ENCODE results near the gene CNGA3.

CNGA3 gene

DNA sequence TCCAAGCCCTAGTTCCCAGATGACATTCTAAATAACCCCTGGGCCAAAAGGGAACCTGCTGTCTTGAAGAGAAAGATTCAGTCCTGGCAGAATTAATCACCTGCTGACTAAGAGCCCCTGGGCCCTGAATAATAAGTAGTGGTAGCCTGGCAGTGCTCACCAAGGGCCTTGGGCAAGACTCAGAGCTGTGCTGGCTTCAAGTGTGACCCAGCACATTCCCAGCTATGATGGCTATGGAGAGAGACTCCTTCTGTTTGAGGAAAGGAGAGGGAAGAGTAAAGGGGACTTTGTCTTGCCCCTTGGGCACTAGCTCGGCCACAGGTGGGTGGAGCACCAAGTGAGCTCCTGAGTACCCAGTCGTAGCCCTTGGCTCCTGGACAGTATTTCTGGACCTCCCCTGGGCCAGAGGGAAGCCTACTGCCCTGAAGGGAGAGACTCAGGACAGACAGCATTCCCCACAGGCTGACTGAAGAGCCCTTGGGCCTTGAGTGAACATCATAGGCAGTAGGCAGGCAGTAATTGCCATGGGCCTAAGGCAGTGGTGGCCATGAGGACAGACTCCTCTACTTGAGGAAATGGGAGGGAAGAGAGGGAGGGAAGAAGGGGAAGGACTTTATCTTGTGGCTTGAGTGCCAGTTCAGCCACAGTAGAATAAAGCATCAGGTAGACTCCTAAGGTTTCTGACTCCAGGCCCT is 58.4 kb downstream of the CNGA3 start:
- H3K27me3 ChIP-seq (ENCODE audit: insufficient read depth, poor library complexity, severe bottlenecking): peaks cover 3% of the 10 kb centered on the region
- no peak for DNase-seq (ENCODE audit: low read depth in 1 of 2, low spot score in 1 of 2)
- TF ChIP-seq POLR2AphosphoS5 (IDR thresholded peaks at IDR 0.05; ENCODE audit: low read depth): no peak
- TF ChIP-seq, protein P1, sequence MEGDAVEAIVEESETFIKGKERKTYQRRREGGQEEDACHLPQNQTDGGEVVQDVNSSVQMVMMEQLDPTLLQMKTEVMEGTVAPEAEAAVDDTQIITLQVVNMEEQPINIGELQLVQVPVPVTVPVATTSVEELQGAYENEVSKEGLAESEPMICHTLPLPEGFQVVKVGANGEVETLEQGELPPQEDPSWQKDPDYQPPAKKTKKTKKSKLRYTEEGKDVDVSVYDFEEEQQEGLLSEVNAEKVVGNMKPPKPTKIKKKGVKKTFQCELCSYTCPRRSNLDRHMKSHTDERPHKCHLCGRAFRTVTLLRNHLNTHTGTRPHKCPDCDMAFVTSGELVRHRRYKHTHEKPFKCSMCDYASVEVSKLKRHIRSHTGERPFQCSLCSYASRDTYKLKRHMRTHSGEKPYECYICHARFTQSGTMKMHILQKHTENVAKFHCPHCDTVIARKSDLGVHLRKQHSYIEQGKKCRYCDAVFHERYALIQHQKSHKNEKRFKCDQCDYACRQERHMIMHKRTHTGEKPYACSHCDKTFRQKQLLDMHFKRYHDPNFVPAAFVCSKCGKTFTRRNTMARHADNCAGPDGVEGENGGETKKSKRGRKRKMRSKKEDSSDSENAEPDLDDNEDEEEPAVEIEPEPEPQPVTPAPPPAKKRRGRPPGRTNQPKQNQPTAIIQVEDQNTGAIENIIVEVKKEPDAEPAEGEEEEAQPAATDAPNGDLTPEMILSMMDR (IDR thresholded peaks at IDR 0.05; ENCODE audit: insufficient read depth, low read length): no peak
- TF ChIP-seq REST (IDR thresholded peaks at IDR 0.05; ENCODE audit: insufficient replicate concordance, low read depth): no peak
- no peak for TF ChIP-seq SPI1 (IDR thresholded peaks at IDR 0.05; ENCODE audit: borderline replicate concordance, low read depth)
- no peak for TF ChIP-seq GABPA (IDR thresholded peaks at IDR 0.05; ENCODE audit: low read depth)
- no peak overlapping the region for H3K4me3 ChIP-seq (replicated peaks; ENCODE audit: insufficient read depth, low read length)
- H3K27ac ChIP-seq (replicated peaks): no peak overlapping the region

DNA sequence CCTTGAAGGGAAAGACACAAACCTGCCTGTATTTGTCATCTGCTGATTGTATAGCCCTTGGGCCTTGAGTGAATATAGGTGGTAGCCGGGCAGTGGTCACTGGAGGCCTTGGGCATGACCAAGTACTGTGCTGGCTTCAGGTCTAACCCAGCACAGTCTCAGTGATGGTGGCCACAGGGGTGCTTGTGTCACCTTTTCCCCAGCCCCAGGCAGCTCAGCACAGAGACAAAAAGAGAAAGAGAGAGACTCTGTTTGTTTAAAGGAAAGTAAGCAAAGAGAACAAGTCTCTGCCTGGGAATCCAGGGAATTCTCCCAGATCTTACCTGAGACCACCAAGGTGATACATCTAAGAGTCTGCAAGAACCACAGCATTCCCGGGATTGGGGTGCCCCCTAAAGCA is 59.0 kb downstream of the CNGA3 start:
- H3K4me3 ChIP-seq (replicated peaks; ENCODE audit: insufficient read depth, low read length): no peak overlapping the region
- no peak for TF ChIP-seq POLR2AphosphoS5 (IDR thresholded peaks at IDR 0.05; ENCODE audit: low read depth)
- TF ChIP-seq, protein P1 (IDR thresholded peaks at IDR 0.05; ENCODE audit: insufficient read depth, low read length): no peak
- TF ChIP-seq REST (IDR thresholded peaks at IDR 0.05; ENCODE audit: insufficient replicate concordance, low read depth): no peak
- TF ChIP-seq SPI1 (IDR thresholded peaks at IDR 0.05; ENCODE audit: borderline replicate concordance, low read depth): no peak
- no peak for TF ChIP-seq GABPA (IDR thresholded peaks at IDR 0.05; ENCODE audit: low read depth)
- peaks cover 3% of the 10 kb centered on the region for H3K27me3 ChIP-seq (ENCODE audit: insufficient read depth, poor library complexity, severe bottlenecking)
- DNase-seq (ENCODE audit: low read depth in 1 of 2, low spot score in 1 of 2): no peak
- no peak overlapping the region for H3K27ac ChIP-seq (replicated peaks)

- no peaks in the 10 kb centered on the region for H3K27me3 ChIP-seq (ENCODE audit: insufficient read depth, poor library complexity, severe bottlenecking)
- no peak for TF ChIP-seq POLR2AphosphoS5 (IDR thresholded peaks at IDR 0.05; ENCODE audit: low read depth)
- no peak for TF ChIP-seq GABPA (IDR thresholded peaks at IDR 0.05; ENCODE audit: low read depth)
- TF ChIP-seq, protein P1 (IDR thresholded peaks at IDR 0.05; ENCODE audit: insufficient read depth, low read length): no peak
- no peak overlapping the region for H3K4me3 ChIP-seq (replicated peaks; ENCODE audit: insufficient read depth, low read length)
- DNase-seq (ENCODE audit: low read depth in 1 of 2, low spot score in 1 of 2): no peak
- H3K27ac ChIP-seq (replicated peaks): no peak overlapping the region
Measured at GRCh38 chr2:98408155-98408554, 61.9 kb downstream of the CNGA3 start.

All from HL-60 (cell line).